GM12878 (cell line): Measurements from ENCODE around the gene UBA6.

ENCODE experiments used
- JUND ChIP-seq: IDR thresholded peaks from 2 replicates; pipeline ENCODE4 v1.6.1; 2012; ENCODE audit warnings: low read depth, mild to moderate bottlenecking, low read length, improper control_type of control experiment, moderate library complexity
- NR2C2 ChIP-seq: IDR thresholded peaks from 2 replicates; pipeline ENCODE4 v1.6.1; 2011; ENCODE audit warnings: borderline replicate concordance, low read depth; ENCODE audit not compliant: control insufficient read depth, insufficient read length
- POLR2A ChIP-seq: IDR thresholded peaks from 2 replicates; pipeline ENCODE4 v1.6.1; 2011; ENCODE audit warnings: low read depth, mild to moderate bottlenecking, low read length

- TF ChIP-seq JUND: no peak
- TF ChIP-seq NR2C2: no peak
- TF ChIP-seq POLR2A: no peak
These were observed 135.7 kb downstream of the UBA6 start for GRCh38 chr4:67565284-67565683.
